Fibroblast of lung (primary cell): Measurements from ENCODE around the gene LENG9.

Experiments used
- CTCF ChIP-seq, 2 donors: IDR thresholded peaks in 1 of 2; conservative IDR thresholded peaks in 1 of 2; 1 replicate in 1 of 2; 2 replicates in 1 of 2; pipeline ENCODE4 v1.5.1; 2011 to 2012; ENCODE audit warnings: low read length in 2 of 2, control low read depth in 1 of 2, inconsistent platforms in 1 of 2, low read depth in 1 of 2, mild to moderate bottlenecking in 1 of 2
- EZH2 ChIP-seq: IDR thresholded peaks from 2 replicates; pipeline ENCODE4 v1.5.1; 2012; ENCODE audit warnings: low read length, control low read depth, mild to moderate bottlenecking; ENCODE audit errors: missing control alignments

- no peak for TF ChIP-seq CTCF (conservative IDR thresholded peaks at IDR 0.05 in 1 of 2, IDR thresholded peaks at IDR 0.05 in 1 of 2; ENCODE audit: low read depth in 1 of 2, low read length in 2 of 2)
- no peak for TF ChIP-seq EZH2
These were observed 9.4 kb downstream of the LENG9 start for GRCh38 chr19:54453921-54454780.
